Endothelial cell of umbilical vein (primary cell): Measurements from ENCODE around the gene UPF3A. TPM values are rescaled to one million over a fixed set of nuclear protein-coding genes. Genes with fewer than 3 reads are reported as not detected.
A peak's percentile ranks its signal among the peaks of the same experiment; 100 is the strongest.

Source experiments
- BruUV-seq: library from RNA; stranded (reverse); fragments of 400-500 nt; replicated peaks from 2 replicates; lab custom pipeline; 2021; lab: Mats Ljungman, UMichigan
- CTCF ChIA-PET: fragments of 300-600, 350-600 bp; sonication (Branson Sonifier 250); formaldehyde crosslinking; loops from one replicate; lab custom pipeline; 2021; ENCODE audit warnings: antibody characterized with exemption, inconsistent platforms; lab: Charles Lee
- POLR2A ChIA-PET: fragments of 300-600, 350-600 bp; sonication (Branson Sonifier 250); formaldehyde crosslinking; loops from one replicate; lab custom pipeline; 2021; ENCODE audit warnings: antibody characterized with exemption, inconsistent platforms; lab: Charles Lee
- DNase-seq: peaks from one replicate; pipeline ENCODE4 v3.0.0-alpha.2; 2011; ENCODE audit warnings: low read depth, low spot score
- FAIRE-seq: peaks from 2 replicates; lab custom pipeline; 2011; peaks lifted over from hg19 to GRCh38; lab: Jason Lieb, UNC
- H2AFZ ChIP-seq: 2 replicates; pipeline ENCODE4 v1.6.0; 2012; ENCODE audit warnings: low read depth, low read length, control low read depth, inconsistent platforms
- H3K27ac ChIP-seq: 2 replicates; pipeline ENCODE4 v1.5.1; 2011; ENCODE audit warnings: low read depth, mild to moderate bottlenecking, control low read depth, low read length, moderate library complexity; ENCODE audit not compliant: insufficient read depth
- H3K27me3 ChIP-seq, 2 experiments: 2 replicates each; pipeline versions ENCODE4 v1.6.0 to v1.6.1; 2011; ENCODE audit warnings: low read length in 2 of 2, mixed read lengths in 1 of 2; ENCODE audit not compliant: control insufficient read depth in 2 of 2, insufficient read depth in 2 of 2
- H3K36me3 ChIP-seq, 2 experiments: 2 replicates in 1 of 2; 3 replicates in 1 of 2; pipeline ENCODE4 v1.5.1; 2011; ENCODE audit warnings: low read length in 2 of 2, mild to moderate bottlenecking in 1 of 2, moderate library complexity in 1 of 2; ENCODE audit not compliant: control insufficient read depth in 2 of 2, insufficient read depth in 2 of 2; ENCODE audit errors: extremely low read depth in 1 of 2
- H3K4me1 ChIP-seq: 3 replicates; pipeline ENCODE4 v1.5.1; 2011; ENCODE audit warnings: mild to moderate bottlenecking, low read length; ENCODE audit not compliant: control insufficient read depth, insufficient read depth; ENCODE audit errors: extremely low read depth
- H3K4me2 ChIP-seq: 2 replicates; pipeline ENCODE4 v1.6.1; 2011; ENCODE audit warnings: low read length, control low read depth, mixed read lengths; ENCODE audit not compliant: insufficient read depth
- H3K4me3 ChIP-seq, 3 experiments: fragments of 200-600 bp in 1 of 3; sonication (generic), shearing (Covaris generic) in 1 of 3; replicated peaks in 1 of 3; 2 replicates each; pipeline ENCODE4 v1.5.1; 2011 to 2016; ENCODE audit warnings: control low read depth in 3 of 3, low read length in 3 of 3, mild to moderate bottlenecking in 2 of 3, inconsistent platforms in 1 of 3, low read depth in 1 of 3, moderate library complexity in 1 of 3; ENCODE audit not compliant: insufficient read depth in 1 of 3
- H3K79me2 ChIP-seq: 2 replicates; pipeline ENCODE4 v1.6.0; 2012; ENCODE audit warnings: low read length, inconsistent platforms; ENCODE audit not compliant: control insufficient read depth, insufficient read depth
- H3K9ac ChIP-seq: replicated peaks from 2 replicates; pipeline ENCODE3; 2011; ENCODE audit warnings: low read length, control low read depth; ENCODE audit not compliant: insufficient read depth; ENCODE audit errors: extremely low read depth
- H3K9me1 ChIP-seq: replicated peaks from 3 replicates; pipeline ENCODE4 v1.6.0; 2011; ENCODE audit warnings: mild to moderate bottlenecking, low read length; ENCODE audit not compliant: control insufficient read depth, insufficient read depth; ENCODE audit errors: extremely low read depth
- H3K9me3 ChIP-seq: replicated peaks from 2 replicates; pipeline ENCODE4 v1.5.1; 2012; ENCODE audit warnings: low read length, inconsistent platforms; ENCODE audit not compliant: control insufficient read depth, insufficient read depth
- H4K20me1 ChIP-seq: replicated peaks from 2 replicates; pipeline ENCODE3; 2011; ENCODE audit warnings: mild to moderate bottlenecking, low read length; ENCODE audit not compliant: control insufficient read depth, insufficient read depth; ENCODE audit errors: extremely low read depth
- EZH2 ChIP-seq: IDR thresholded peaks from 2 replicates; pipeline ENCODE4 v1.6.1; 2012; ENCODE audit warnings: borderline replicate concordance, low read depth, mild to moderate bottlenecking, moderate library complexity, low read length, inconsistent platforms; ENCODE audit not compliant: severe bottlenecking
- FOS ChIP-seq: IDR thresholded peaks from 2 replicates; pipeline ENCODE4 v1.6.1; 2011; ENCODE audit warnings: mild to moderate bottlenecking, low read length, moderate library complexity, borderline replicate concordance; ENCODE audit not compliant: insufficient read depth
- GATA2 ChIP-seq: IDR thresholded peaks from 2 replicates; pipeline ENCODE4 v1.7.0; 2011; ENCODE audit warnings: low read depth, mild to moderate bottlenecking, moderate library complexity, mixed read lengths, low read length; ENCODE audit not compliant: insufficient read length, insufficient read depth
- JUN ChIP-seq: IDR thresholded peaks from 2 replicates; pipeline ENCODE4 v1.6.1; 2011; ENCODE audit warnings: borderline replicate concordance, low read depth; ENCODE audit not compliant: insufficient read length, insufficient read depth
- MYC ChIP-seq: IDR thresholded peaks from one replicate; pipeline ENCODE4 v1.6.1; 2011; ENCODE audit warnings: mild to moderate bottlenecking, low read depth, low read length
- POLR2A ChIP-seq: IDR thresholded peaks from 2 replicates; pipeline ENCODE4 v1.6.1; 2012; ENCODE audit warnings: low read depth, mild to moderate bottlenecking, control low read depth, low read length
- POLR2AphosphoS5 ChIP-seq: IDR thresholded peaks from 2 replicates; pipeline ENCODE4 v1.6.1; 2012; ENCODE audit warnings: low read depth, mild to moderate bottlenecking, control low read depth, low read length, moderate library complexity; ENCODE audit not compliant: insufficient read depth
- dilution Hi-C: fragments of 300-500 bp; cut with MboI; formaldehyde crosslinking; loops from one replicate; pipeline ENCODE4 v1.15.0; 2019; ENCODE audit warnings: low sequenced_read_pairs; ENCODE audit not compliant: extremely low pct_ligation_motif_present
- intact Hi-C: fragments of 100-400 bp; cut with micrococcal nuclease; formaldehyde crosslinking; loops from one replicate; pipeline ENCODE4 v1.10.0; 2022
- polyA plus RNA-seq, 4 experiments: library from polyadenylated mRNA; depleted of rRNA in 3 of 4; stranded (reverse) in 3 of 4; unstranded in 1 of 4; fragments of >200 nt; gene quantifications; 2 replicates each; pipeline versions ENCODE4 v1.2.1 to v1.2.3, GENCODE V29; 2011 to 2012; ENCODE audit warnings: missing spikeins in 1 of 4
- total RNA-seq: library from RNA; stranded (reverse); gene quantifications from 2 replicates; pipeline ENCODE4 v1.2.3, GENCODE V29; 2021
- TF ChIP-seq, protein P1 (sequence below): IDR thresholded peaks from 2 replicates; pipeline ENCODE4 v1.6.1; 2011; ENCODE audit not compliant: insufficient read depth, insufficient read length
- TF ChIP-seq, protein P2 (sequence below), 2 donors: IDR thresholded peaks; 1 replicate in 1 of 2; 2 replicates in 1 of 2; pipeline ENCODE4 v1.5.1; 2011; ENCODE audit warnings: low read length in 2 of 2, mild to moderate bottlenecking in 2 of 2, moderate library complexity in 2 of 2, control low read depth in 1 of 2, inconsistent platforms in 1 of 2, low read depth in 1 of 2; ENCODE audit not compliant: insufficient read depth in 1 of 2; ENCODE audit errors: extremely low read depth in 1 of 2

UPF3A gene
- total and polyA plus RNA-seq, 2 donors (not counting 3 experiments of a cell fraction or from before 2014, with no cell fraction given): 37.2 to 75.4 TPM

DNA sequence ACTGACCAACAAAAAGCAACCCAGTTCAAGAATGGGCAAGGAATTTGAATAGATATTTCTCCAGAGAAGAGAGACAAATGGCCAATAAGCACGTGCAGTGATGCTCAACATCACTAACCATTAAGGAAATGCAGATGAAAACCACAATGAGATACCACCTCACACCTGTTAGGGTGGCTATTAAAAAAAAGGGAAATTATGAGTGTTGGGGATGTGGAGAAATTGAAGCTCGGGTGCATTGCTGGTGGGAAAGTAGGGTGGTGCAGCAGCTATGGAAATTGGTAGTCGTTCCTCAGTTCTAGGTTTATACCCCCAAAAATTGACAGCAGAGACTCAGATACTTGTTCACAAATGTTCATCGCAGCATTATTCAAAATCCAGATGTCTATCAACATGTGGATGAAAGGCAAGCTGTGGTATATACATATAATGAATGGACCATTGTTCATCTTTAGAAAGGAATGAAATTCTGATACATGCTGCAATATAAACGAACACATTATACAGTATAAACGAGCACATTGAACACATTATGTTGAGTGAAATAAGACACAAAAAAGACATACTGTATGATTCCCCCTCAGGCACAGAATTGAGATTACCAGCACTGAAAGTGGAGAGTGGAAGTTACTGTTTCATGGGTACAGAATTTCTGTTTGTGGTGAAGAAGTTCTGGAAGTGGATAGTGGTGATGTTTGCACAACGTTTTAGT is 33.8 kb downstream of the UPF3A start:
- TSS peak; percentile 50 for BruUV-seq
- ChIA-PET CTCF (no interaction called here), POLR2A (no interaction called here)
- TF ChIP-seq JUN (no peak), MYC (no peak), GATA2 (no peak), EZH2 (no peak), POLR2AphosphoS5 (no peak), FOS (no peak), POLR2A (no peak)
- TF ChIP-seq, protein P1, sequence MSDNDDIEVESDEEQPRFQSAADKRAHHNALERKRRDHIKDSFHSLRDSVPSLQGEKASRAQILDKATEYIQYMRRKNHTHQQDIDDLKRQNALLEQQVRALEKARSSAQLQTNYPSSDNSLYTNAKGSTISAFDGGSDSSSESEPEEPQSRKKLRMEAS: no peak
- TF ChIP-seq, protein P2, sequence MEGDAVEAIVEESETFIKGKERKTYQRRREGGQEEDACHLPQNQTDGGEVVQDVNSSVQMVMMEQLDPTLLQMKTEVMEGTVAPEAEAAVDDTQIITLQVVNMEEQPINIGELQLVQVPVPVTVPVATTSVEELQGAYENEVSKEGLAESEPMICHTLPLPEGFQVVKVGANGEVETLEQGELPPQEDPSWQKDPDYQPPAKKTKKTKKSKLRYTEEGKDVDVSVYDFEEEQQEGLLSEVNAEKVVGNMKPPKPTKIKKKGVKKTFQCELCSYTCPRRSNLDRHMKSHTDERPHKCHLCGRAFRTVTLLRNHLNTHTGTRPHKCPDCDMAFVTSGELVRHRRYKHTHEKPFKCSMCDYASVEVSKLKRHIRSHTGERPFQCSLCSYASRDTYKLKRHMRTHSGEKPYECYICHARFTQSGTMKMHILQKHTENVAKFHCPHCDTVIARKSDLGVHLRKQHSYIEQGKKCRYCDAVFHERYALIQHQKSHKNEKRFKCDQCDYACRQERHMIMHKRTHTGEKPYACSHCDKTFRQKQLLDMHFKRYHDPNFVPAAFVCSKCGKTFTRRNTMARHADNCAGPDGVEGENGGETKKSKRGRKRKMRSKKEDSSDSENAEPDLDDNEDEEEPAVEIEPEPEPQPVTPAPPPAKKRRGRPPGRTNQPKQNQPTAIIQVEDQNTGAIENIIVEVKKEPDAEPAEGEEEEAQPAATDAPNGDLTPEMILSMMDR (IDR thresholded peaks at IDR 0.05; ENCODE audit: extremely low read depth in 1 of 2, insufficient read depth in 1 of 2, low read depth in 1 of 2, low read length in 2 of 2): no peak
- Histone ChIP-seq H3K27ac (no peak overlapping the region), H4K20me1 (no peaks in the 10 kb centered on the region), H3K9me1 (no peaks in the 10 kb centered on the region), H3K9me3 (no peaks in the 10 kb centered on the region), H3K4me2 (peak overlapping the region; percentile 96), H3K36me3 (no peaks in the 10 kb centered on the region), H3K4me3 (peak overlapping the region; percentile 89 to 97 (median 89)), H3K79me2 (peaks cover 56% of the 10 kb centered on the region), H3K27me3 (no peaks in the 10 kb centered on the region), H3K4me1 (peaks cover 23% of the 10 kb centered on the region), H3K9ac (peak overlapping the region; percentile 83), H2AFZ (peak overlapping the region; percentile 29)
- intact Hi-C loops: no loop called here
- dilution Hi-C loops: no loop called here
- DNase-seq (peak; percentile 9), FAIRE-seq (no peak)
